Measurements from ENCODE around the gene CCDC106.

CCDC106 gene

DNA sequence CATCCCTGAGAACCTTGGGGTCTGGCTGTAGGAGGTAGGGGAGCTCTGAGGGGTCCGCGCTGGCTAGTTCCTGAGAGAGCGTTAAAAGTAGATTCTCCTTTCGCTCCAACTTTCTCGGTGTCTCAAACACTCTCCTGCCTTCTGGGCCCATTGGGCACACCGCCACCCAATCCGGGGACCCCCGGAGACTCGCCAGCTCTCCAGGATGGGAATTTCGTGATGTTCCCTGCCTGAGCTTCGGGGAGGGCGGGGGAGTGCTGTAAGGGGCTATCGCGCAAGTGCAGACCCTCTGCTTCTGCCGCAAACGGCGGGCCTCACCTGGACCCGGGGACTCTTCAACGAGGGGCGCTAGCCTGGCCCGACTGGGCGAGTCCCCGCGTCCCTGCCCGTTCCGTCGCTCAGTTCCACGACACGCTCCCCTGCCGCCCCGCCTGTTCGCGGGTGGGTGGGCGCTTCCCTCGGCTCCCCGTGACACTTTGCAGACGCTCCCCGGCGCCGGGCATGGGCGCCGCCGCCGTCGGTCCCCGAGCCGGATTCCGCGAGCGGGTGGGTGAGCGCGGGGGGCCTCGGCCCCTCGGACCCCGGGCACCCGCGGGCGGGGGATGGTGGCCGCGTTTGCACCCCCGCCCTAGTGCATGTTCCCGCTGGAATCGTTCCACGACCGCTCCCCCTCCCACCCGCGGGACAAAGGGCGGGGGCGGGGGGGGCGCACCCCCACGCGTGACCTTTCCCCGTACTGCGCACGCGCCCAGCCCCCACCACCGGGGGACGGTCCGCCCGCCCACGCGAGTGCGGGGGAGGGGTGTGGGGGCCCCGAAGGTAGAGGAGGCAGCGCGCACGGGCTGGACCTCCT, at the start of gene CCDC106:
Gene CCDC106 (plus strand): TSS at position 481 of the 853 bp plus-strand sequence. CDS start 835 bp downstream, outside the sequence.
- H3K9me3 ChIP-seq (ENCODE audit: insufficient read depth, low read length), result no peaks in the 10 kb centered on the region
- H3K36me3 ChIP-seq (ENCODE audit: insufficient read depth, insufficient read length, low read length), result peaks cover 32% of the 10 kb centered on the region
- TF ChIP-seq SUZ12 (IDR thresholded peaks at IDR 0.05; ENCODE audit: extremely low read depth, insufficient read depth, insufficient read length), result no peak
- no peak for TF ChIP-seq YY1 (IDR thresholded peaks at IDR 0.05; ENCODE audit: insufficient read depth, insufficient read length)
- no peak for TF ChIP-seq ZNF274 (IDR thresholded peaks at IDR 0.05; ENCODE audit: low read depth, low read length)
- H3K27me3 ChIP-seq (ENCODE audit: insufficient read depth, insufficient read length), result no peaks in the 10 kb centered on the region
- DNase-seq (ENCODE audit: low read depth, low spot score), result peak; percentile 39
- H3K4me1 ChIP-seq (ENCODE audit: insufficient read depth, insufficient read length), result peaks cover 8% of the 10 kb centered on the region
- H3K4me3 ChIP-seq (ENCODE audit: insufficient read length, low read depth), result peak within 1 kb of the TSS; percentile 71
- peak within 1 kb of the TSS; percentile 95 for H3K9ac ChIP-seq (ENCODE audit: insufficient read length, low read depth)

- TF ChIP-seq ZNF274 (IDR thresholded peaks at IDR 0.05; ENCODE audit: low read depth, low read length) (no peak), YY1 (IDR thresholded peaks at IDR 0.05; ENCODE audit: insufficient read depth, insufficient read length) (no peak), SUZ12 (IDR thresholded peaks at IDR 0.05; ENCODE audit: extremely low read depth, insufficient read depth, insufficient read length) (no peak)
- no peaks in the 10 kb centered on the region for H3K4me1 ChIP-seq (ENCODE audit: insufficient read depth, insufficient read length)
- no peaks in the 10 kb centered on the region for H3K27me3 ChIP-seq (ENCODE audit: insufficient read depth, insufficient read length)
- H3K9me3 ChIP-seq (ENCODE audit: insufficient read depth, low read length), result no peaks in the 10 kb centered on the region
- H3K4me3 ChIP-seq (ENCODE audit: insufficient read length, low read depth), result peak overlapping the region; percentile 75
- peak overlapping the region; percentile 77 for H3K9ac ChIP-seq (ENCODE audit: insufficient read length, low read depth)
- DNase-seq (ENCODE audit: low read depth, low spot score), result peak; percentile 89
- H3K36me3 ChIP-seq (ENCODE audit: insufficient read depth, insufficient read length, low read length), result peaks cover 31% of the 10 kb centered on the region
These were observed 49.1 kb upstream of the CCDC106 start for GRCh38 chr19:55598719-55599467.

DNA sequence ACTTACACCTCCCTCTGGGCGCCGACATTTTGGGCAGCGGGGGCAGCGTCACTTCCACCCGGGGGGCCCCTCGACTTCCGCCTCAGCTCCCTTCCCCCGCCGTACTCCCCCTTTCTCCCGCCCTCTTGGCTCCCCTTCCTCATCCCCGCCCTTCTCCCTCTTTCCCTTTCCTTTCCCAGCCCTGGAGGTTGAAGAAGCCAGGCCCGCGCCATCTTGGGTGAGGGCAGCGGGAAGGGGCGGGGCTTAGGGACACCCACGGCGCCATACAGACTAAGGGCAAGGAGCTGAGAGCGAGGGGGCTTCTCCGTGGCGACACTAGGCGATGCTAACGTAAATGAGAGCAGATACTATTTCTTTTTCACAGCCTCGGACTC, 48.6 kb upstream of the CCDC106 start, which contains the start of gene FIZ1:
Gene FIZ1 (minus strand): TSS at position 50 of the 374 bp plus-strand sequence. CDS start 1,652 bp downstream, outside the sequence.
- Histone ChIP-seq H3K36me3 (ENCODE audit: insufficient read depth, insufficient read length, low read length) (peaks cover 30% of the 10 kb centered on the region), H3K9me3 (ENCODE audit: insufficient read depth, low read length) (no peaks in the 10 kb centered on the region), H3K27me3 (ENCODE audit: insufficient read depth, insufficient read length) (no peaks in the 10 kb centered on the region), H3K4me1 (ENCODE audit: insufficient read depth, insufficient read length) (no peaks in the 10 kb centered on the region), H3K9ac (ENCODE audit: insufficient read length, low read depth) (peak within 1 kb of the TSS; percentile 97), H3K4me3 (ENCODE audit: insufficient read length, low read depth) (peak within 1 kb of the TSS; percentile 75)
- DNase-seq (ENCODE audit: low read depth, low spot score), result peak; percentile 96
- no peak for TF ChIP-seq SUZ12 (IDR thresholded peaks at IDR 0.05; ENCODE audit: extremely low read depth, insufficient read depth, insufficient read length)
- no peak for TF ChIP-seq YY1 (IDR thresholded peaks at IDR 0.05; ENCODE audit: insufficient read depth, insufficient read length)
- no peak for TF ChIP-seq ZNF274 (IDR thresholded peaks at IDR 0.05; ENCODE audit: low read depth, low read length)

DNA sequence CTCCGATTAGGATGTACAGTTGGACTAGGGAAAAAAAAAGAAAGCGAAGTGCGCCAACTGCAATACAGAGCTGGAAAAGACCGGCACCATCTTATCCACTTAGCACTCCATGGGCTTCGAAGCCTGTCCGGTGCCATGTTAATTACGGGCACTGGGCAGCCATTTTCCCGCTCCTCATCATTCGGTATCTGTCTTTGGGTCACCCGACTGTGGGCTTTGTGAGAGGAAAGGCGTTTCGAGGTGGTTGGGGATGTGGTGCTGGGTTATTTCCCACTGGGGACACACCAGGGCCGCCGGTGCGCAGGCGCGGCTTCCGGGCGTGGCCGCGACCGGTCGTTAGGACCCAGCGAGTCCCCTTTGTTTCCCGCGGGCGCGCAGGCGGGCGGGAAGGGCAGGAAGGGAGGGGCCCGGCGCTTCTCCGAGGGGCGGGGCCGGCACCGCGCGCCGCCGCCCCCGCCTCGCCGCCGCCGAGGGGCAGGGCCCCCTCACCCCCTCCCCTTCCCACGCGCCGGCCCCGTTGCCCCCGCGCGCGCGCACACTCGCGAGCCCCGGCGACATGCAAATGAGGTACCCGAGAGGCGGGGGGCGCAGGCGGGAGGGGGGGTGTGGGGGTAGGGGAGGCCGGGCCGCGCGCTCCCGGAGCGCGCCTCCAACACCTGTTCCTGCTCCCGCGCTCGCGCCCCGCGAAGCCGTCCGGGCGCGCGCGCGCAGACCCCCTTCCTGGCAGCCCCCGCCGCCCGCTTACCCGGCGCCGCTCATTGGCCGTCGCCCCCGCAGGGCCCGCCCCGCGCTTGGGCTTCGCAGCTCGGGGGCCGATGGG, 48.0 kb upstream of the CCDC106 start, which contains the start of gene ZNF524:
Gene ZNF524 (plus strand): TSS at position 447 of the 820 bp plus-strand sequence. CDS start 1,825 bp downstream, outside the sequence.
- Histone ChIP-seq H3K4me1 (ENCODE audit: insufficient read depth, insufficient read length) (no peaks in the 10 kb centered on the region), H3K9ac (ENCODE audit: insufficient read length, low read depth) (peak within 1 kb of the TSS; percentile 97), H3K9me3 (ENCODE audit: insufficient read depth, low read length) (no peaks in the 10 kb centered on the region), H3K27me3 (ENCODE audit: insufficient read depth, insufficient read length) (no peaks in the 10 kb centered on the region), H3K4me3 (ENCODE audit: insufficient read length, low read depth) (peak within 1 kb of the TSS; percentile 75), H3K36me3 (ENCODE audit: insufficient read depth, insufficient read length, low read length) (peaks cover 26% of the 10 kb centered on the region)
- TF ChIP-seq YY1 (IDR thresholded peaks at IDR 0.05; ENCODE audit: insufficient read depth, insufficient read length), result peak; percentile 93
- no peak for TF ChIP-seq ZNF274 (IDR thresholded peaks at IDR 0.05; ENCODE audit: low read depth, low read length)
- peak; percentile 54 for DNase-seq (ENCODE audit: low read depth, low spot score)

- TF ChIP-seq ZNF274 (IDR thresholded peaks at IDR 0.05; ENCODE audit: low read depth, low read length) (no peak), YY1 (IDR thresholded peaks at IDR 0.05; ENCODE audit: insufficient read depth, insufficient read length) (no peak), SUZ12 (IDR thresholded peaks at IDR 0.05; ENCODE audit: extremely low read depth, insufficient read depth, insufficient read length) (no peak)
- Histone ChIP-seq H3K9me3 (ENCODE audit: insufficient read depth, low read length) (no peaks in the 10 kb centered on the region), H3K4me3 (ENCODE audit: insufficient read length, low read depth) (peak overlapping the region; percentile 57), H3K9ac (ENCODE audit: insufficient read length, low read depth) (peak overlapping the region; percentile 80), H3K36me3 (ENCODE audit: insufficient read depth, insufficient read length, low read length) (peaks cover 20% of the 10 kb centered on the region), H3K4me1 (ENCODE audit: insufficient read depth, insufficient read length) (no peaks in the 10 kb centered on the region), H3K27me3 (ENCODE audit: insufficient read depth, insufficient read length) (no peaks in the 10 kb centered on the region)
- DNase-seq (ENCODE audit: low read depth, low spot score), result no peak
These were observed 47.4 kb upstream of the CCDC106 start for GRCh38 chr19:55600662-55601028.

GRCh38 chr19:55601084-55601483, 46.9 kb upstream of the CCDC106 start:
- TF ChIP-seq SUZ12 (IDR thresholded peaks at IDR 0.05; ENCODE audit: extremely low read depth, insufficient read depth, insufficient read length), result no peak
- TF ChIP-seq ZNF274 (IDR thresholded peaks at IDR 0.05; ENCODE audit: low read depth, low read length), result no peak
- no peak for TF ChIP-seq YY1 (IDR thresholded peaks at IDR 0.05; ENCODE audit: insufficient read depth, insufficient read length)
- DNase-seq (ENCODE audit: low read depth, low spot score), result no peak
- H3K27me3 ChIP-seq (ENCODE audit: insufficient read depth, insufficient read length), result no peaks in the 10 kb centered on the region
- peak overlapping the region; percentile 57 for H3K4me3 ChIP-seq (ENCODE audit: insufficient read length, low read depth)
- H3K9ac ChIP-seq (ENCODE audit: insufficient read length, low read depth), result peak overlapping the region; percentile 80
- H3K4me1 ChIP-seq (ENCODE audit: insufficient read depth, insufficient read length), result no peaks in the 10 kb centered on the region
- peaks cover 15% of the 10 kb centered on the region for H3K36me3 ChIP-seq (ENCODE audit: insufficient read depth, insufficient read length, low read length)
- no peaks in the 10 kb centered on the region for H3K9me3 ChIP-seq (ENCODE audit: insufficient read depth, low read length)

All from NT2/D1 (cell line).